HEK293 (cell line): Measurements from ENCODE around the gene DGKG.

Source experiments
- BCL11B ChIP-seq: fragments of 450-650 bp; formaldehyde crosslinking; IDR thresholded peaks from 2 replicates; pipeline ENCODE4 v1.5.1; 2016; ENCODE audit warnings: low read depth, missing biosample characterization, missing genetic modification characterization
- HOXD13 ChIP-seq: sonication (generic); formaldehyde crosslinking; IDR thresholded peaks from 2 replicates; pipeline ENCODE4 v1.8.0; 2022; ENCODE audit warnings: missing genetic modification reagents, borderline replicate concordance
- IKZF3 ChIP-seq: fragments of 450-650 bp; IDR thresholded peaks from 2 replicates; pipeline ENCODE4 v1.5.0; 2018; ENCODE audit warnings: missing biosample characterization, mild to moderate bottlenecking, missing genetic modification characterization, moderate library complexity
- KLF16 ChIP-seq: fragments of 450-650 bp; formaldehyde crosslinking; IDR thresholded peaks from 2 replicates; pipeline ENCODE4 v1.5.1; 2017; ENCODE audit warnings: missing biosample characterization, missing genetic modification characterization
- MYNN ChIP-seq: fragments of 450-650 bp; formaldehyde crosslinking; IDR thresholded peaks from 2 replicates; pipeline ENCODE4 v1.5.1; 2016; ENCODE audit warnings: missing biosample characterization, missing genetic modification characterization, borderline replicate concordance
- OSR2 ChIP-seq: fragments of 450-650 bp; formaldehyde crosslinking; IDR thresholded peaks from 2 replicates; pipeline ENCODE4 v1.5.1; 2016; ENCODE audit warnings: missing biosample characterization, missing genetic modification characterization
- RBAK ChIP-seq: fragments of 450-650 bp; formaldehyde crosslinking; IDR thresholded peaks from 2 replicates; pipeline ENCODE4 v1.5.1; 2016; ENCODE audit warnings: missing biosample characterization, missing genetic modification characterization
- WT1 ChIP-seq: fragments of 450-650 bp; formaldehyde crosslinking; IDR thresholded peaks from 2 replicates; pipeline ENCODE4 v1.5.1; 2016; ENCODE audit warnings: missing biosample characterization, missing genetic modification characterization
- ZBTB17 ChIP-seq: fragments of 450-650 bp; formaldehyde crosslinking; IDR thresholded peaks from 2 replicates; pipeline ENCODE4 v1.5.1; 2016; ENCODE audit warnings: missing biosample characterization, missing genetic modification characterization
- ZFP41 ChIP-seq: fragments of 450-650 bp; formaldehyde crosslinking; IDR thresholded peaks from 2 replicates; pipeline ENCODE4 v1.5.1; 2016; ENCODE audit warnings: missing biosample characterization, missing genetic modification characterization, borderline replicate concordance
- ZFP69B ChIP-seq: fragments of 450-650 bp; formaldehyde crosslinking; IDR thresholded peaks from 2 replicates; pipeline ENCODE4 v1.5.1; 2016; ENCODE audit warnings: missing biosample characterization, missing genetic modification characterization
- ZIC2 ChIP-seq: fragments of 450-650 bp; formaldehyde crosslinking; IDR thresholded peaks from 2 replicates; pipeline ENCODE4 v1.5.1; 2016; ENCODE audit warnings: missing biosample characterization, missing genetic modification characterization
- ZNF10 ChIP-seq: fragments of 450-650 bp; formaldehyde crosslinking; IDR thresholded peaks from 2 replicates; pipeline ENCODE4 v1.5.1; 2017; ENCODE audit warnings: missing biosample characterization, missing genetic modification characterization
- ZNF169 ChIP-seq: fragments of 450-650 bp; formaldehyde crosslinking; IDR thresholded peaks from 2 replicates; pipeline ENCODE4 v1.5.1; 2016; ENCODE audit warnings: missing biosample characterization, missing genetic modification characterization
- ZNF184 ChIP-seq: fragments of 450-650 bp; IDR thresholded peaks from 2 replicates; pipeline ENCODE4 v1.5.1; 2018; ENCODE audit warnings: missing biosample characterization, mild to moderate bottlenecking, missing genetic modification characterization
- ZNF221 ChIP-seq: fragments of 450-650 bp; formaldehyde crosslinking; IDR thresholded peaks from 2 replicates; pipeline ENCODE4 v1.5.1; 2017; ENCODE audit warnings: missing biosample characterization, missing genetic modification characterization, borderline replicate concordance
- ZNF239 ChIP-seq: fragments of 450-650 bp; formaldehyde crosslinking; IDR thresholded peaks from 2 replicates; pipeline ENCODE4 v1.5.1; 2016; ENCODE audit warnings: missing biosample characterization, missing genetic modification characterization
- ZNF266 ChIP-seq: fragments of 450-650 bp; formaldehyde crosslinking; IDR thresholded peaks from 2 replicates; pipeline ENCODE4 v1.5.1; 2016; ENCODE audit warnings: missing biosample characterization, missing genetic modification characterization, low read depth
- ZNF341 ChIP-seq: fragments of 450-650 bp; formaldehyde crosslinking; IDR thresholded peaks from 2 replicates; pipeline ENCODE4; 2016; ENCODE audit warnings: low read depth, missing biosample characterization, missing genetic modification characterization
- ZNF354C ChIP-seq: fragments of 450-650 bp; formaldehyde crosslinking; IDR thresholded peaks from 2 replicates; pipeline ENCODE4 v1.5.1; 2016; ENCODE audit warnings: missing biosample characterization, missing genetic modification characterization, low read depth, borderline replicate concordance
- ZNF37A ChIP-seq: fragments of 450-650 bp; IDR thresholded peaks from 2 replicates; pipeline ENCODE4 v1.5.1; 2018; ENCODE audit warnings: missing biosample characterization, missing genetic modification characterization
- ZNF416 ChIP-seq: fragments of 450-650 bp; formaldehyde crosslinking; IDR thresholded peaks from 2 replicates; pipeline ENCODE4 v1.5.1; 2016; ENCODE audit warnings: missing biosample characterization, missing genetic modification characterization
- ZNF449 ChIP-seq: fragments of 450-650 bp; formaldehyde crosslinking; IDR thresholded peaks from 2 replicates; pipeline ENCODE4 v1.5.1; 2017; ENCODE audit warnings: missing biosample characterization, mild to moderate bottlenecking, missing genetic modification characterization, moderate library complexity
- ZNF473 ChIP-seq: fragments of 450-650 bp; formaldehyde crosslinking; IDR thresholded peaks from 2 replicates; pipeline ENCODE4 v1.5.1; 2017; ENCODE audit warnings: missing biosample characterization, missing genetic modification characterization
- ZNF510 ChIP-seq: fragments of 450-650 bp; formaldehyde crosslinking; IDR thresholded peaks from 2 replicates; pipeline ENCODE4 v1.5.1; 2018; ENCODE audit warnings: mild to moderate bottlenecking, missing genetic modification characterization, missing biosample characterization; ENCODE audit not compliant: insufficient replicate concordance
- ZNF514 ChIP-seq: fragments of 450-650 bp; formaldehyde crosslinking; IDR thresholded peaks from 2 replicates; pipeline ENCODE4 v1.5.1; 2016; ENCODE audit warnings: missing biosample characterization, missing genetic modification characterization
- ZNF529 ChIP-seq: fragments of 450-650 bp; formaldehyde crosslinking; IDR thresholded peaks from 2 replicates; pipeline ENCODE4 v1.5.1; 2017; ENCODE audit warnings: missing genetic modification characterization, missing biosample characterization; ENCODE audit not compliant: insufficient replicate concordance
- ZNF558 ChIP-seq: fragments of 450-650 bp; formaldehyde crosslinking; IDR thresholded peaks from 2 replicates; pipeline ENCODE4 v1.5.1; 2016; ENCODE audit warnings: missing biosample characterization, missing genetic modification characterization
- ZNF624 ChIP-seq: fragments of 450-650 bp; formaldehyde crosslinking; IDR thresholded peaks from 2 replicates; pipeline ENCODE4 v1.5.1; 2017; ENCODE audit warnings: missing biosample characterization, missing genetic modification characterization
- ZNF670 ChIP-seq: fragments of 450-650 bp; formaldehyde crosslinking; IDR thresholded peaks from 2 replicates; pipeline ENCODE4 v1.5.1; 2016; ENCODE audit warnings: missing biosample characterization, missing genetic modification characterization, low read depth
- ZNF707 ChIP-seq: fragments of 450-650 bp; formaldehyde crosslinking; IDR thresholded peaks from 2 replicates; pipeline ENCODE4 v1.5.1; 2016; ENCODE audit warnings: missing biosample characterization, missing genetic modification characterization
- ZNF837 ChIP-seq: fragments of 450-650 bp; formaldehyde crosslinking; IDR thresholded peaks from 2 replicates; pipeline ENCODE4 v1.5.1; 2016; ENCODE audit warnings: missing biosample characterization, missing genetic modification characterization
- ZSCAN16 ChIP-seq: fragments of 450-650 bp; formaldehyde crosslinking; IDR thresholded peaks from 2 replicates; pipeline ENCODE4 v1.5.1; 2016; ENCODE audit warnings: missing biosample characterization, missing genetic modification characterization
- TF ChIP-seq, protein P1 (sequence below): fragments of 450-650 bp; formaldehyde crosslinking; IDR thresholded peaks from 2 replicates; pipeline ENCODE4 v1.5.1; 2017; ENCODE audit warnings: missing biosample characterization, missing genetic modification characterization
- TF ChIP-seq, protein P2 (sequence below): sonication (generic); formaldehyde crosslinking; IDR thresholded peaks from 2 replicates; pipeline ENCODE4 v1.8.1; 2022; ENCODE audit warnings: mild to moderate bottlenecking, moderate library complexity, missing genetic modification reagents
- TF ChIP-seq, protein P3 (sequence below): fragments of 450-650 bp; formaldehyde crosslinking; IDR thresholded peaks from 2 replicates; pipeline ENCODE4 v1.5.1; 2016; ENCODE audit warnings: missing biosample characterization, missing genetic modification characterization
- TF ChIP-seq, protein P4 (sequence below): fragments of 450-650 bp; IDR thresholded peaks from 2 replicates; pipeline ENCODE4 v1.5.1; 2018; ENCODE audit warnings: missing biosample characterization, missing genetic modification characterization

DGKG gene

GRCh38 chr3:186105543-186105942 is 256.5 kb downstream of the DGKG start (continued):
- TF ChIP-seq ZNF37A (tag by site-specific recombination) (no peak), ZNF473 (tag by site-specific recombination) (no peak), ZNF449 (tag by site-specific recombination) (peak; percentile 37; the same call in 1 of the 2 replicates), ZNF529 (tag by site-specific recombination) (no peak), ZFP69B (tag by site-specific recombination) (no peak), WT1 (peak; percentile 86), ZFP41 (tag by site-specific recombination) (no peak), BCL11B (tag by site-specific recombination) (no peak), ZNF184 (tag by site-specific recombination) (no peak), ZNF354C (tag by site-specific recombination) (no peak), ZIC2 (no peak), ZNF514 (no peak), ZNF239 (no peak), ZNF169 (no peak), ZNF221 (no peak), ZNF707 (tag by site-specific recombination) (no peak), OSR2 (peak; percentile 84), ZNF670 (tag by site-specific recombination) (no peak), ZNF341 (tag by site-specific recombination) (no peak), ZNF416 (tag by site-specific recombination) (no peak), ZNF837 (no peak), KLF16 (tag by site-specific recombination) (no peak), ZNF10 (peak; percentile 71), MYNN (tag by site-specific recombination) (peak; percentile 97), HOXD13 (no peak), ZNF510 (tag by site-specific recombination) (no peak), ZSCAN16 (tag by site-specific recombination) (no peak), ZNF266 (tag by site-specific recombination) (no peak), IKZF3 (tag by site-specific recombination) (peak; percentile 94), ZNF624 (tag by site-specific recombination) (no peak), ZNF558 (tag by site-specific recombination) (no peak), ZBTB17 (peak; percentile 79), RBAK (no peak)
- TF ChIP-seq, protein P1, sequence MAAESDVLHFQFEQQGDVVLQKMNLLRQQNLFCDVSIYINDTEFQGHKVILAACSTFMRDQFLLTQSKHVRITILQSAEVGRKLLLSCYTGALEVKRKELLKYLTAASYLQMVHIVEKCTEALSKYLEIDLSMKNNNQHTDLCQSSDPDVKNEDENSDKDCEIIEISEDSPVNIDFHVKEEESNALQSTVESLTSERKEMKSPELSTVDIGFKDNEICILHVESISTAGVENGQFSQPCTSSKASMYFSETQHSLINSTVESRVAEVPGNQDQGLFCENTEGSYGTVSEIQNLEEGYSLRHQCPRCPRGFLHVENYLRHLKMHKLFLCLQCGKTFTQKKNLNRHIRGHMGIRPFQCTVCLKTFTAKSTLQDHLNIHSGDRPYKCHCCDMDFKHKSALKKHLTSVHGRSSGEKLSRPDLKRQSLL (tag by site-specific recombination): peak; percentile 36; the same call in 1 of the 2 replicates
- TF ChIP-seq, protein P2, sequence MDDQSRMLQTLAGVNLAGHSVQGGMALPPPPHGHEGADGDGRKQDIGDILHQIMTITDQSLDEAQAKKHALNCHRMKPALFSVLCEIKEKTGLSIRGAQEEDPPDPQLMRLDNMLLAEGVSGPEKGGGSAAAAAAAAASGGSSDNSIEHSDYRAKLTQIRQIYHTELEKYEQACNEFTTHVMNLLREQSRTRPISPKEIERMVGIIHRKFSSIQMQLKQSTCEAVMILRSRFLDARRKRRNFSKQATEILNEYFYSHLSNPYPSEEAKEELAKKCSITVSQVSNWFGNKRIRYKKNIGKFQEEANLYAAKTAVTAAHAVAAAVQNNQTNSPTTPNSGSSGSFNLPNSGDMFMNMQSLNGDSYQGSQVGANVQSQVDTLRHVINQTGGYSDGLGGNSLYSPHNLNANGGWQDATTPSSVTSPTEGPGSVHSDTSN (CRISPR knock-in tag): no peak
- TF ChIP-seq, protein P3, sequence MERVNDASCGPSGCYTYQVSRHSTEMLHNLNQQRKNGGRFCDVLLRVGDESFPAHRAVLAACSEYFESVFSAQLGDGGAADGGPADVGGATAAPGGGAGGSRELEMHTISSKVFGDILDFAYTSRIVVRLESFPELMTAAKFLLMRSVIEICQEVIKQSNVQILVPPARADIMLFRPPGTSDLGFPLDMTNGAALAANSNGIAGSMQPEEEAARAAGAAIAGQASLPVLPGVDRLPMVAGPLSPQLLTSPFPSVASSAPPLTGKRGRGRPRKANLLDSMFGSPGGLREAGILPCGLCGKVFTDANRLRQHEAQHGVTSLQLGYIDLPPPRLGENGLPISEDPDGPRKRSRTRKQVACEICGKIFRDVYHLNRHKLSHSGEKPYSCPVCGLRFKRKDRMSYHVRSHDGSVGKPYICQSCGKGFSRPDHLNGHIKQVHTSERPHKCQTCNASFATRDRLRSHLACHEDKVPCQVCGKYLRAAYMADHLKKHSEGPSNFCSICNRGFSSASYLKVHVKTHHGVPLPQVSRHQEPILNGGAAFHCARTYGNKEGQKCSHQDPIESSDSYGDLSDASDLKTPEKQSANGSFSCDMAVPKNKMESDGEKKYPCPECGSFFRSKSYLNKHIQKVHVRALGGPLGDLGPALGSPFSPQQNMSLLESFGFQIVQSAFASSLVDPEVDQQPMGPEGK: no peak
- TF ChIP-seq, protein P4, sequence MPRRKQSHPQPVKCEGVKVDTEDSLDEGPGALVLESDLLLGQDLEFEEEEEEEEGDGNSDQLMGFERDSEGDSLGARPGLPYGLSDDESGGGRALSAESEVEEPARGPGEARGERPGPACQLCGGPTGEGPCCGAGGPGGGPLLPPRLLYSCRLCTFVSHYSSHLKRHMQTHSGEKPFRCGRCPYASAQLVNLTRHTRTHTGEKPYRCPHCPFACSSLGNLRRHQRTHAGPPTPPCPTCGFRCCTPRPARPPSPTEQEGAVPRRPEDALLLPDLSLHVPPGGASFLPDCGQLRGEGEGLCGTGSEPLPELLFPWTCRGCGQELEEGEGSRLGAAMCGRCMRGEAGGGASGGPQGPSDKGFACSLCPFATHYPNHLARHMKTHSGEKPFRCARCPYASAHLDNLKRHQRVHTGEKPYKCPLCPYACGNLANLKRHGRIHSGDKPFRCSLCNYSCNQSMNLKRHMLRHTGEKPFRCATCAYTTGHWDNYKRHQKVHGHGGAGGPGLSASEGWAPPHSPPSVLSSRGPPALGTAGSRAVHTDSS (tag by site-specific recombination): no peak
